HT1080 (cell line): ENCODE measurements around the gene STK10. TPM values are rescaled to one million over a fixed set of nuclear protein-coding genes. Genes with fewer than 3 reads are reported as not detected.

Experiments
- DNase-seq: peaks from one replicate; pipeline ENCODE4 v3.0.0-alpha.2; 2015; ENCODE audit warnings: low read depth
- total RNA-seq: library from RNA; depleted of rRNA; stranded (reverse); fragments of >200 nt; shearing (Covaris generic); gene quantifications from 2 replicates; pipeline ENCODE4 v1.2.3, GENCODE V29; 2014

STK10 gene
- total RNA-seq, 1 experiment from 2014 or later: 16.4 TPM

DNA sequence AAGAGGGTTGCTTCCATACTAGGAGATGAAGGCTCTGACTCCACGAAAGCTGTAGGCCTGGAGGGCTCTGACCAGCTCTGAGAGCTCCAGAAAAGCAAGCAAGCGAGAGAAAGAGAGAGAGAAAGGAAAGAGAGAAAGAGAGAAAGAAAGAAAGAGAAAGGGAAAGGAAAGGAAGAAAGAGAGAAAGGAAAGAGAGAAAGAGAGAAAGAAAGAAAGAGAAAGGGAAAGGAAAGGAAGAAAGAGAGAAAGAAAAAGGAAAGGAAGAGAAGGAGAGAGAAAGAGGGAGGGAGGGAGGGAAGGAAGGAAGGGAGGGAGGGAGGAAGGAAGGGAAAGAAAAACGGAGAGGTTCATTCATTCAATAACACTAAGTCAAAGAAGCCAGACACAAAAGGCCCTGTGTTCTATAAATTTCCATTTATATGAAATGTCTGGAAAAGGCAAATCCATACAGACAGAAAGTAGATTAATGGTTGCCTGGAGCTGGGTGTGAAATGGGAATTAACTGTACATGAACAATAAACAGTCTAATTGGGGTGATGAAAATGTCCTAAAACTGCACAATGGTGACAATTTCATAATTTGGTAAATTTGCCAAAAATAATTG, 1.8 kb upstream of the STK10 start:
- no peak for DNase-seq

GRCh38 chr5:172188893-172189692, 1.1 kb upstream of the STK10 start:
- DNase-seq: no peak

- DNase-seq: peak; percentile 82
Observed at GRCh38 chr5:172187118-172188032, 649 bp downstream of the STK10 start.

DNA sequence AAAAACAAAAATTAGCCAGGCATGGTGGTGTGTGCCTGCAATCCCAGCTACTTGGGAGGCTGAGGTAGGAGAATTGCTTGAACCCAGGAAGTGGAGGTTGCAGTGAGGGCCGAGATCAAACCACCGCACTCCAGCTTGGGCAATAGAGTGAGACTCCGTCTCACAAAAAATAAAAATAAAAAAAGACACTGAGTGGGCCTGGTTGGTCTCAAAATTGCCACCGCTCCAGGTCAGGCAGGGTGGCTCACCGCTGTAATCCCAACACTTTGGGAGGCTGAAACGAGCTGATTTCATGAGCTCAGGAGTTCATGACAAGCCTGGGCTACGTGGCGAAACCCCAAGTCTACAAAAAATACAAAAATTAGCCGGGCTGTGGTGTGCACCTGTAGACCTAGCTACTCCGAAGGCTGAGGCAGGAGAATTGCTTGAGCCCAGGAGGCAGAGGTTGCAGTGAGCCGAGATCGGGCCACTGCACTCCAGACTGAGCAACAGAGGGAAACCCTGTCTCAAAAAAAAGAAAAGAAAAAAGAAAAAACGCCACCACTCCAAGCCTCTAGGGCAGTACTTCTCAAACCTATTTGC, 1.8 kb downstream of the STK10 start:
- no peak for DNase-seq

DNA sequence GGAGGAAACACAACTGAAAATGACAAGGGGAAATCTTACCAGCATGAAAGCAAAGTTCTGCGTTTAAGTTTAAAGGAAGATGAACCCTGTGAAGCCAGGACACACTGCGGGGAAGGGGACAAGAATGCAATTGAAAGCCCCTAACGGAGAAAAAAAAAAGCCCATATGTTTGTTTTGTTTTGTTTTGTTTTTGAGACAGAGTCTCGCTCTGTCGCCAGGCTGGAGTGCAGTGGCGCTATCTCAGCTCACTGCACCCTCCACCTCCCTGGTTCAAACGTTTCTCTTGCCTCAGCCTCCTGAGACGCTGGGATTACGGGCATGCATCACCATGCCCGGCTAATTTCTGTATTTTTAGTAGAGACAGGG, 2.9 kb downstream of the STK10 start:
- DNase-seq: no peak

- DNase-seq: no peak
Observed at GRCh38 chr5:172183881-172184280, 4.1 kb downstream of the STK10 start.

DNA sequence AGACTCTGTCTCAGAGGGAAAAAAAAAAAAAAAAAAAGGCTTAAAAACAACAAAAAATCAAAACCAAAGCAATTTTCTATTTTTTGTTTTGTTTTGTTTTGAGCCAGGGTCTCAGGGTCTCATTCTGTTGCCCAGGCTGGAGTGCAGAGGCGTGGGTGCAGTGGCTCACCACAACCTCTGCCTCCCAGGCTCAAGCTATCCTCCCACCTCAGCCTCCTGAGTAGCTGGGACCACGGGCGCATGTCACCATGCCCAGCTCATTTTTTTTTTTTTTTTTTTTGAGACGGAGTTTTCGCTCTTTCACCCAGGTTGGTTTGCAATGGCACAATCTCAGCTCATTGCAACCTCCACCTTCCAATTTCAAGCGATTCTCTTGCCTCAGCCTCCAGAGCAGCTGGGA, 5.7 kb downstream of the STK10 start:
- DNase-seq: no peak

- DNase-seq: no peak
Observed at GRCh38 chr5:172180936-172181335, 7.1 kb downstream of the STK10 start.

DNA sequence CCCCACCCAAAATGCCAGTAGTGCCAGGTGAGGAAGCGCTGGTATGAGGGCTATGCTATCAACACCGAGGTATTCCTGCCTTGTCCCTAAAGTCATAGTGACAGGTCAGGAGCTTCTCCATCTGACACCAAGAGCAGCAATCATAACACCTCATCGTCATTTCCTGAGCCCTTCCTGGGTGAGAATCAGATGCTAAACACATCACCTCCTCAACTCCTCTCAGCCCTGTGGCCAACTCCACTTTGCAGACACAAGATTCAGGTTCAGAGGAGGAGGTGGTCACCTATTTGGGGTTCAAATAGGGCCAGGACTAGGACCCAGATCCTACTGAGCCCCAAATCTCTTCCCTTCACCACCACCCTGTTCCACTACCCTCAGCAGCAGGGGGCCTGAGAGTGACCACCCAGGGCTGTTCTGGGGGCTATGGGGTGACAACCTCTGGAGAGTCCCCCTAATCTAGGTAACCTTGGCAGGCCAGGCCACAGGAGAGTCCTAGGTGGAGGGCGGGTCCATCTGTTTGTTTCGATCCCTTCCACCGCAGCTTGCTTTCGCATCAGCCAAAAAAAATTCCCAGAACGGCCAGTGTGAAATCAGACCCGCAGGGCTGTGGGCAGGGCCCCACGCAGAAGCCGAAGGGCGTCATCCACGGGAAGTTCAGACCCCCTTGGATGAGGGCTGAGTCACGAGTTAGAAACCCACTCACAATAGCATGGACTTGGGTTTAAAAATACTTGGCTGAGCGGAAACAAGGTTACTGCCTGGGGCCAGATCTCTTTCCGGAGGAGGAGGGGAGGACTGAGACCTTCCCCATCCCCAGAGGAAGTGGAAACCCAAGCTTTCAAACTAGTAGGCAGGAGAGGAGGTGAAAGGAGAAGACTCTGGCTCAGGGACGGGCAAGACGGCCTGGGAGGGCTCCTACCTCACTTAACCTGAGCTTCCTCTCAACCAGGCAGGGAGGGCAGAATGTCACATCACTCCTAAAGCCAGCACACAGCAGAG, 8.7 kb downstream of the STK10 start:
- no peak for DNase-seq

DNA sequence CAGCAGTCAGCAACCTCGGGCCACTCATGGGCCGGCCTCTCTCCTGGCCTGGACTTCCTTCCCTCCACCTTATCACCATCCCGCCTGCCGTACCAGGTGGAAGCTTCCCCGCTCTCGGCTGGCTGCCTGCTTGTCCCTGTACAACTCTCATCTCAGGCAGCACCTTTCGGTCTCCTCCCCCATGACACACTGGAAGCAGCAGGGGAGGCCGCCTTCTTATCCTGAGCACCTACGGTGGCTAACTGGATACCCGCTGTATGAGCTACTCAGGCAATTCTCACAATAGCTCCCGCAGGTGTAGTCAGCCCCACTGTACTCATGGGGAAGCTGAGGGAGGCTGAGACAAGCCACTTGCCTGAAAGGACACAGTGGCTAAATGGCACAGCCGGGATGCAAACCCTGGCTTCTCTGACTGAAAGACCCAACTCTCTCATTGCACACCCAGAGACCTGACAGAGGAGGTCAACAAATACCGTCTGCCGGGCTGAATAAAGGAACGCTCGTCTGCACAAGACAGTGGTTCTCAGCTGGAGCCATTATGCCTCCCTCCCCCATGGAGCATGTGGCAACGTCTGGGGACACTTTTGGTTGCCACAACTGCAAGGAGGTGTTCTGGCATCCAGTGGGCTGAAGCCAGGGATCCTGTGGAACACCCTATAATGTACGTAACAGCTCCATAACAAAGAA, 9.6 kb downstream of the STK10 start:
- no peak for DNase-seq

GRCh38 chr5:172177176-172177575, 10.8 kb downstream of the STK10 start:
- no peak for DNase-seq

GRCh38 chr5:172175263-172175719, 12.7 kb downstream of the STK10 start:
- no peak for DNase-seq

- peak; percentile 89 for DNase-seq
Observed at GRCh38 chr5:172173564-172174153, 14.4 kb downstream of the STK10 start.

- no peak for DNase-seq
Observed at GRCh38 chr5:172172912-172173563, 15.0 kb downstream of the STK10 start.

DNA sequence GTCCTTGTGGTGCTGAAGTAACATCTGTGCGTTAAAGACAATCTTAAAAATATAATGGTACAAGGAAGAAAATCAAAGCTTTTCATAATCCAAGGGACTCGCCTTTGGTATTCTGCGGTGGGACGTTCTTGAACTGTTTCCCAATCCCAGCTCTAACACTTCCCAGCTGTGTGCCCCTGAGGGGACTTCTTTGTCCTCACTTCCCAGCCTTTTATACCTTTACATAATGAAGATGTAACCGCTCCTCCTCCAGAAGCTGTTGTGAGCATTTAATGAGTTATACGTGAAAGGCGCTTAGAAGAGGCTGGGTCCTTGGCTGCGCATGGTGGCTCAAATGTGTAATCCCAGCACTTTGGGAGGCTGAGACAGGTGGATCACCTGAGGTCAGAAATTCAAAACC, 16.9 kb downstream of the STK10 start:
- no peak for DNase-seq

DNA sequence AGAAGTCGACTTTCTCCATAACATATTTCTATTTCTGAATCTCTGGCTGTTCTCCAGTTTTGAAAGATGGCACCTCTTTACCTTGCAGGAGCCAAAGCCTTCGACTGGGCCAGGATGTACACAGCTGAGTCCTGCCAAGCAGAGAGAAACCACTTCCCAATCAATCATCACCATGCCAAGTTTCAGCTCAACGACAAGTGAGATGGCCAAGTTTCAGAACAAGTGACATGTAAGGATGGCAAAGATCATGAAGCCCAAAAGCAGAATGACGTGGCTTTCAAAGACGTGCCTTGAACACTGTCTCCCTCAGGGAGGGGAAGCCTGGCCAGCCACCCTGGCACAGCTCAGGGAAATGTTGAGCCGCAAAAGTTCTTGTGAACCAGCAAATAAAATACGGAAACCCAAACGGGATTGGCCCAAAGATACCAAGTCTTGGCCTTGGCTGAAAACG, 17.7 kb downstream of the STK10 start:
- no peak for DNase-seq

- no peak for DNase-seq
Observed at GRCh38 chr5:172169216-172169615, 18.8 kb downstream of the STK10 start.

GRCh38 chr5:172168311-172168710, 19.7 kb downstream of the STK10 start:
- no peak for DNase-seq

- no peak for DNase-seq
Observed at GRCh38 chr5:172167895-172168294, 20.1 kb downstream of the STK10 start.
